ENCODE data around the gene DLGAP1.
A peak's percentile ranks its signal among the peaks of the same experiment; 100 is the strongest.

DLGAP1 gene

GRCh38 chr18:3798032-3798431 is 657.1 kb downstream of the DLGAP1 start:
- DNase-seq, result no peak

GRCh38 chr18:3796434-3796833 is 658.7 kb downstream of the DLGAP1 start:
- DNase-seq, result no peak

DNA sequence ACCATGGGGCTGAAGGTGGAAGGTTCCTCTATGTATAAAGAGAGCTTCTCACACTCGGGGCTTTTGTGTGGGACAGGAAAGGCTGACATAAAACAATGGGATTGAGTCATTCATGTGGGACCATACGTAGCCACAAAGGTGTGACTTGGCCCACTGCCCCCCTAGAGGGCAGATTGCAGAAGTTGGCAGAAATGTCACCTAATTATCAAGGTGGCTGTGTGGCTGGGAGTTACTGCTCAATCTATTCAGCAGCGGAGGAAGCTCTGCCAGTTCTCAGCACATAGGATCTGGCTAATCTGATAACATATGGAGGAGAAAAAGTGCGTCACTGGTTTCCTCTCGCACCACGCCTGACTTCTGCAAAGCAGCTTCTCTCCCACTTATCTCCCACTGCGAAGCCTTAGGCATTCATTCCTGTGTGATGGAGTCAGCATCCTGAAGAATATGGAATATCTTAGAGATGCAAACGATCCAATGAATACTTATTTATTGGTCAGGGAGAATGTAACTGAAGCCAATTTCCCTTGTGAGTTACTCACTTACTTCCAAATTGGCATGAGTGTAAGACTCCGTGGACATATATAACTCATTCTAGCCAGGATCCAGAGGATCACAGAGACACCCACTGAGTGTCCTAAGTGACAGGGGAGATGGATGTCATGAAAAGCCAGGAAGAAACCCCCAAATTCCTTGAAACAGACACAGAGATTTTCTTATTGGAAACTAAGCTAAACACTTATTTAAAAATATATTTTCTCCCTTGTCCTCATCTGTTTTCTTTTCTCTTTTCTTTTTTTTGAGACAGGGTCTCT is 660.4 kb downstream of the DLGAP1 start:
- DNase-seq, result peak; percentile 99

- DNase-seq, result peak; percentile 56
These were observed 661.6 kb downstream of the DLGAP1 start for GRCh38 chr18:3793545-3793944.

DNA sequence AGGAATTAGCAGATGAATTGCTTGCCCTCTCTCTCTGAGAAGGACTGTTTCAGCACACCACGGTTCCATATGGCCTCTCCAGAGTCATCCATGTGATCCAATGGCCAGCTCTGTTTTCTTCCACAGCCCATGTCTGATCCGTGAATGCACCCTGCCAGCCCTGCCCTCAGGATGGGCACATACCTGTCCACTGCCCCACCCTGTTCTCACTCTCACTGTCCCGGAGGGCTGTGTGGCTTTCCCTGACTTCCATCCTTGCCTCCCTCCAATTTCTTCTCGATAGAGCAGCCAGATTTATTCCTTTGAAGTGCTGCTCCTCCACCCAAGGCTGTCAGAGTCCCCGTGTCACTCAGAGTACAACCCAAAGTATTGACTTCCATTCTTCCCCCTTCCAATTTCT is 662.0 kb downstream of the DLGAP1 start:
- no peak for DNase-seq

GRCh38 chr18:3792711-3793110 is 662.4 kb downstream of the DLGAP1 start:
- DNase-seq, result no peak

DNA sequence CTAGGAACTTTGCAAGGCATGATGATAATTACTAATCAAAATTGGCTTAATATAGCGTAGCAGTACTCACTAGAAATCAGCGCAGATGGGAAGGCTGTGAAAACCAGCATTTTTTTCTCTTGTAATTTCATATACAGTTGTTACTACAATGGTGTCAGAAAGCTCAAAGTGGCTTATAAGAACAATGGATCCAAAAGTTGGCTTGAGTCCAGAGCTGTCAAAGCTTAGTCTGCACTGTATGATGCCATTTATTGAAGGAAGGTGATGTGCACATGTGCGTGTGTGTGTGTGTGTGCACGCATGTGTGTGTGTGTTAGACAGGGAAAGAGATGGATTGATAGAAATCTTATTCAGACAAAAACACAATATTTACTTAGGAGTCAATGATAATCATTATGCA is 663.9 kb downstream of the DLGAP1 start:
- DNase-seq, result no peak

GRCh38 chr18:3790703-3791102 is 664.4 kb downstream of the DLGAP1 start:
- peak; percentile 68 for DNase-seq

GRCh38 chr18:3789525-3789924 is 665.6 kb downstream of the DLGAP1 start:
- no peak for DNase-seq

DNA sequence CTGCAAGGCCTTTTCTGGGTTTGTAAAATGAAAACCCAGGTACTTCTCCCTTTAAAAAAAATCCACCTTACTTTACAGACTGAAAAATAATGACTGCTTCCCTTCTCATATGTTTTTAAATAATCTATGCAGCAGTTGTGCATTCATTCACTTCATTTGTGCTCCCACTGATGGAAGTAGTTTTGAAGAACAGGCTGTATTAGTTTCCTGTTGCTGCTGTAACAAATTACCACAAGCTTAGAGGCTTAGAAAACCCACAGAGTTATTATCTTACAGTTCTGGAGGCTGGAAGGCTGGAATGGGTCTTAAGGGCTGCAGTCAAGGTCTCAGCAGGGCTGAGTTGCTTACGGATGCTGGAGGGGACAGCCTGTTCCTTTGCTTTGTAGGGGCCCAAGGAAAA is 670.2 kb downstream of the DLGAP1 start:
- DNase-seq, result no peak

DNA sequence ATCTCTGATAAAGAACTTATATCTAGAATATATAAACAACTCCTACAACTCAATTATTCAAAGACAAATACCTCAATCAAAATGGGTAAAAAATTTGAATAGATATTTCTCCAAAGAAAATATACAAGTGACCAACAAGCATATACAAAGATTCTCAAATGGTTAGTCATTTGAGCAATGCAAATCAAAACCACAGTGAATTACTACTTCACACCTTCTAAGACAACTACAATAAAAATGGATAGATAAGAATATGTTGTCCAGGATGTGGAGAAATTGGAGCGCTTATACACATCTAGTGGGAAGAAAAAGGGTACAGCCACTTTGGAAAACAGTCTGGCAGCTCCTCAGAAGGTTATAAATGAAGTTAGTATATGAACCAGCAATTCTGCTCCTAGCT is 672.2 kb downstream of the DLGAP1 start:
- DNase-seq, result peak; percentile 29

DNA sequence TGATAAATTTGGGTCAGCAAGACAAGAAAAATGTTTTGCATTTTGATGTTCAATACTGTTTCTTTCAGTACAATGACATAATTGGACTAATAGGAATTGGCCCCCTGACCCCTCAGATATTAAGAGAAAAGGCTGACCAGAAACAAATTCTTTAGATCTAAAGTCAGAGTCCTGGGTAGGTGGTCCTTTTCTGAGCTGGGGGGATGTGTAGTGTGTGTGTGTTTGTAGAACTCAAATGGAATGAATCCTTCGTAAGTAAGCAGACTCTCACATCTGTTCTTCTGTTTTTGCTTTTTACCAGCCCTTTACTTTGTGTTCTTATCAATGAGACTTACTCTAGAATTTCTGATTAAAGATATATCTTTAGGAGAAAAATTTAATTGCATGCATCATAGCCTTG is 677.4 kb downstream of the DLGAP1 start:
- no peak for DNase-seq

DNA sequence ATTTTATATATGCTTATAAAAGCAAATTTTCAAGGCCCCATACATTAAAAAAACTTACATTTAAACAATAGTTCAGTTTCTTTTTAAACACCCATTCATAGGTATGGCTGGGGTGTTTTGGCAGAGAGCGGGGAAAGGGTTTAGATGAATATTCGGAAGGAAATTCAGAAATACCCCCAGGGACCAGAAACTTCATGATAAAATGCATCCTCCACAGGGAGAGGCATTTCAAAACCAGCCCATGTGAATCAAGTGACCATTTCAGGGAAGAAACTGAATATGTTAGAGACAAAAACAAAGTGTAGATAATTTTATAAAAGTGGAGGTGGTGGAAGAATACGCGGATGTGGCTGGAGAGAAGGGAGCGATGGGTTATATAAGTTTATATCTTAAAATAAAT is 678.0 kb downstream of the DLGAP1 start:
- no peak for DNase-seq

- DNase-seq, result no peak
These were observed 679.1 kb downstream of the DLGAP1 start for GRCh38 chr18:3775996-3776395.

DNA sequence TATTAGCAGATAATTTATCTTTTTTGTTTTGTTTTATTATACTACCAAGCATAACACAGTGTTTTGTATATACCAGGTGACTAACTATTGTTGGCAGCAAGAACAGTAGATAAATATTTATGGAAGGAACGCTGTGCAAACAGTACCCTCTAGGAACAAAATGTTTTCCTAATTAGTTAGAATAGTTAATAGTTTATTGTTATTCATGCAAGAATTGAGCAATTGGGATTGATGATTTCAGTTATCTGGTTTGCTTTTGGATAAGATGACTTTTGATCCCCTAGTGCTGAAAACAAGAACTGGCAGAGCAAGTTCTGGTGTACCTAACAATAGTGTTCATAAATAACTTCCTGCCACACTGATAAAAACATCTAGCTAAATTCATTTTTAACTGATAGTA is 681.8 kb downstream of the DLGAP1 start:
- DNase-seq, result no peak

GRCh38 chr18:3771121-3771971 is 683.8 kb downstream of the DLGAP1 start:
- DNase-seq, result peak; percentile 94

- no peak for DNase-seq
These were observed 693.8 kb downstream of the DLGAP1 start for GRCh38 chr18:3761266-3761665.

DNA sequence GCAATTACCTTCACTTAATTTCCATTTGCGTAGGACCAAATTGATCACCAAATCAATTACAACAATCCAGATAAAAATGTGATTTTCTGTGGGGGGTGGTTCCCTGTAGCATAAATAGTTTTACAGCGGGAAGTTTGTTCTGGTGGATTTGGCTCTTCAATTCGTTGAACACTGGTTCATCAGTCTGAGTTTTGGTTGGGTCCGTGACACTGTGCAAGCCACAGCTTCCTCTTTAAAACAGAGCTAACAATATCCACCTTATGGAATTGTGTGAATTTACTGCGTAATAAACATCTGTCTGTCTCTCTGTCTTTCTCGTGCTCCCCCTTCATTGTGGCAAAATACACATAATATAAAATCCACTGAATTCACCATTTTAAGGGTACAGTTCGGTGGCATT is 694.4 kb downstream of the DLGAP1 start:
- no peak for DNase-seq

GRCh38 chr18:3759099-3759498 is 696.0 kb downstream of the DLGAP1 start:
- DNase-seq, result no peak

DNA sequence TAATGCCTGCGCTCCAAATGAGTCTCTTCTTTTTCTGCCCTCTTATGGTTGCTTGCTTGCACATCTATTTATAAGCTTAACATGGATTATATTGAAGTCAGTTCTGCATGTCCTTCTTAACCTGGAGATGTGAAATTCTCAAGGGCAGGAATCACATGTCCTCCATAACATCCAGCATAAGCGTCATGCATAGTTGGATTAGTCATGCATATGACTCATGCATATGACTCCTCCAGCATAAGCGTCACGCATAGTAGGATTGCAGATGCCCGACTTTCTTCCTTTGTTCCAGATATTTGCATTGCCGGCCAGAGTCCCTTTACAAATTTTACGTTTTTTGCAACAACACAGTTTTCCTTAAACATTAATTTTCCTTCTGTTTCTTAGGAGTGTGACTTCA is 696.6 kb downstream of the DLGAP1 start:
- DNase-seq, result peak; percentile 52

- DNase-seq, result no peak
These were observed 697.7 kb downstream of the DLGAP1 start for GRCh38 chr18:3757361-3757760.

DNA sequence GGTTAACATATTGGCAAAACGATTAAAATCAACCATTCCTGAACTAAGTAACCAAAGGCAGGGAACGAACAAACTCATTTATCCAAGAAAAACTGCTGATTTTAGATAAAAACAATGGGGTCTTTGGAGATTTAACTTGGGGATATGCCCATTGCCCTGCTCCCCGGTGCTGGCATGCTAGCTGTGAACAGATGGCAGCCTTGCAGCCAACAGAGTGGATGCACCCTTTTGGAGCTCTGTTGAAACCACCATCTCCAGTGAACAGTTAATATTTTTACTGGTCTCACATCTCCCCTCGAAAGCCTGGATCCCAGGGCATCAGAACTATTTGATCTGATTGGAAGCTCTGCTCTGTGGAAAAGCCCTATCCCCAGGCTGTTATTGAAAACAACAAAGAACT is 702.0 kb downstream of the DLGAP1 start:
- no peak for DNase-seq

GRCh38 chr18:3748086-3748485 is 707.0 kb downstream of the DLGAP1 start:
- peak; percentile 46 for DNase-seq

Measured in fibroblast of skin of right biceps (primary cell).